GM12892 (cell line): Measurements from ENCODE around the gene HUNK.

Source experiments
- DNase-seq: peaks from one replicate; pipeline ENCODE4 v3.0.0; 2011; ENCODE audit not compliant: insufficient read length
- FAIRE-seq: peaks from 2 replicates; lab custom pipeline; 2011; peaks lifted over from hg19 to GRCh38; lab: Jason Lieb, UNC
- POLR2A ChIP-seq: IDR thresholded peaks from 2 replicates; pipeline ENCODE4 v1.6.1; 2011; ENCODE audit warnings: low read depth, low read length, control low read depth
- POLR2AphosphoS5 ChIP-seq: IDR thresholded peaks from 2 replicates; pipeline ENCODE4 v1.6.1; 2011; ENCODE audit warnings: low read depth, low read length, control low read depth
- TAF1 ChIP-seq: IDR thresholded peaks from 2 replicates; pipeline ENCODE4 v1.6.1; 2011; ENCODE audit warnings: low read depth, mild to moderate bottlenecking, control low read depth, low read length, borderline replicate concordance

HUNK gene

DNA sequence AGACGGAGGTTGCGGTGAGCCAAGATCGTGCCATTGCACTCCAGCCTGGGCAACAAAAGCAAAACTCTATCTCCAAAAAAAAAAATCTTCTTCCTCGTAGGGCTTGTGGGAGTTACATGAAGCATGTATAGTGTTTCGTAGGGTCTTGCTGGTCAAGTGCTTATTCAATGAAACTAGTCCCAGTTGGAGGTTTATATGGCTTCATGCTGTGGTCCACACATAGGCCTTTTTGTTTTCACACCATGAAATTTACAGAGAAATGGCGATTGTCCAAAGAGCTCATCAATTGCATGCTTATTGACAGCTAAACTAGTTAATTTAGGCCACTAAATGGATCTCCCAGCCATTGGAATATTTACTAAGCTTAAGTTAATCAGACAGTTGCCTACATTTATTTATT, 29.6 kb downstream of the HUNK start:
- FAIRE-seq: no peak
- TF ChIP-seq POLR2A (no peak), POLR2AphosphoS5 (no peak), TAF1 (no peak)
- no peak for DNase-seq

DNA sequence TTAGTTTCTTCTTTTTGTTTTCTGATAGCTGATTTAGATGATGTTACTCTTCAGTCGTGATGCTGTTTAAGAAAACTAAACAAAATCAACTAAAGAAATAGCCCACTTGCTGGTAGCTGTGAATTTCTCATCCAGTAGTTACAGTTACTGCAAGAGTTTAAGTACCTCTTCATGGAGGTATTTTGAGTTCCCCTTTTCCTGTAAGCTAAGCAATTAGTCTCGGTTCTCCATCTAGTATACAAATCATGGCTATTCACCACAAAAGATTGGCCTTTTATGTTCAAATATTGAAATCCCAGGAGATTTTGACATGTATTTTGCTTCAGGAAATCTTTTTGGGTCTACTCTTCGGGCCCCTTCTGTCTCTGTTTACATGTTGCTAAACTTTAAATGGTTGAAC, 31.1 kb downstream of the HUNK start:
- FAIRE-seq (no peak), DNase-seq (no peak)
- no peak for TF ChIP-seq POLR2AphosphoS5
- no peak for TF ChIP-seq POLR2A
- TF ChIP-seq TAF1: no peak

DNA sequence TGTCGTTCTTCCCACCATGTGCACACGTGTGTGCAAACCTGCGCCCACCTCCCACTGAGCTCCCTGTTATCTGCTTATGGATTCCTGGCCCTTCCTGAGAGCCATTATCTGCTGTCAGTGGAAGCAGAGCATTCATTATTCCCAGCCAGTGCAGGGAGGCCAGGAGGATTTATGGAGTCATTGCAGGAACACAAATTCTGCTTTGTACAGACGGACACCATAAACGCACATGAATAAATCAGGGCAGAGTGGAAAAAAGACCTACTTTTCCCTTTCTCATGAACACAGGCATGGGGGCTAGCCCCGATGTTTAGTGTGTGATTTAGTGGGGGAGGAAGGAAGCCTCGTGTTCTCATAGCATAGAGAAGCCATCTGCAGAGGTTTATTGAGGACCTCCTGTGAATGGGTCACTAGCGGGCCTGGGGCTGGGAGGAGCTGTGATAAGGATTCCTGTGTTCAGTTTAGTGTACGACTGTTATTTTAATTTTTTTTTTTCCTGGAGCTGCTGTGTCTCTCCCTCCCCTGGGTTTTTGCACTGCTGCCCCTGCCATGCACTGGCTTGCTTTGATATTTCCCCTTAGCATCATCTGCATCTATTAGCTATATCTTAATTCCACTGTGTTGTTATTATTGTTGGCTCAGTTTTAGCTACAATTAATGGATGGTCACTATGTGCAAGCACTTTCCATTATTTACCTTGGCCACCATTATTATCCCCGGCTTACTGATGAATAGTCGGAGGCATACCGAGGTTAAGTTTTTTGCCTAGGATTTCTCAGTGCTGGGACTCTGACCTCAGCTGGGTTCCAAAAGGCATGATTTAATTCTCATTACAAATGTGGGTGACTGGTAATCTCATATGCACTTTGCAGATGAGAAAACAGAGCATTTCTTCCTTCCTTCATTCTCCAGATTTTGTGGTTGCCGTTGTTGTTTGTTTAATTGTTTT, 33.0 kb downstream of the HUNK start:
- DNase-seq (no peak), FAIRE-seq (no peak)
- TF ChIP-seq POLR2AphosphoS5 (no peak), TAF1 (no peak), POLR2A (no peak)

DNA sequence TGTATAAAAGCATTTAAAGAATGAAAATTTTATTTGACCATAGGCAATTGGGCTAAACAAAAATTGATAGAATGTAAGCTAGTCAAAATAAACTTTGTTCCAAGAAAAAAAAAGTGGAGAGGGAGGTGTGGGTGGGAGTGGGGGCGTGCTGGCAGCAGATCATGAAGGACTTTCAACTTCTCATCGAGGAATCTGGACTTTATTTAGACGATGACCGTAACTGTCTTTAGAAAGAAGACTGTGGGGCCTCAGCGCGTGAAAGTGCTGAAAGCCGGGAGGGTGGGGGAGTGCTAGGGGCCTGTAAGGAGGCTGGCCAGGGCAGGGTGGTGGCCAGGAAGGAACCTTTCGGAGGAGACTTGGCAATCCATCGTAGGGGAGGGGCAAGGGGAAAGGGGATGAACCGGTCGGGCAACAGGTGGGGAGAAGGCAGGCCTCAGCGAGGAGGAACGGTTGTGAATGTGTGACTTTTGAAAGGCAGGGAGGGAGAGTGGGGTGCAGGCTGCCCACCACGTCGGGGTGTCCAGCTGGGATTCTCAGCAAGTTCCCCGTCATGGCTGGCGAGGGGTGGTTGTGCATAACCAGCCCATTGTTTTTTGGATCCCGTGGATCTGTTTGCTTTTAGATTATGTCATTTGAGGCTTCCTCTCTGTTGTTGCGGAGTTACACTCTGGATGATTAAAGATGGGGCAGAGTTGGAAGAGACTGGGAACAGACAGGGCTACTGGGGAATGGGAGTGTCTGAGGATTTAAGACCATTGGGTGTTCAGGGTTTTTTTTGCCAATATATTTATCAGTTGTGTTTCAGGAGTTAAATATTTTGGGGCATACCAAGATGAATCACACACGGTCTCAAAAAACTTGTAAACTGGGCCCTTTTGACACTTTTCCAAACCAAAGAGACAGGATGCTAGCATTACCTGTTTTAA, 35.5 kb downstream of the HUNK start:
- TF ChIP-seq POLR2AphosphoS5 (no peak), POLR2A (no peak), TAF1 (no peak)
- DNase-seq (no peak), FAIRE-seq (no peak)

DNA sequence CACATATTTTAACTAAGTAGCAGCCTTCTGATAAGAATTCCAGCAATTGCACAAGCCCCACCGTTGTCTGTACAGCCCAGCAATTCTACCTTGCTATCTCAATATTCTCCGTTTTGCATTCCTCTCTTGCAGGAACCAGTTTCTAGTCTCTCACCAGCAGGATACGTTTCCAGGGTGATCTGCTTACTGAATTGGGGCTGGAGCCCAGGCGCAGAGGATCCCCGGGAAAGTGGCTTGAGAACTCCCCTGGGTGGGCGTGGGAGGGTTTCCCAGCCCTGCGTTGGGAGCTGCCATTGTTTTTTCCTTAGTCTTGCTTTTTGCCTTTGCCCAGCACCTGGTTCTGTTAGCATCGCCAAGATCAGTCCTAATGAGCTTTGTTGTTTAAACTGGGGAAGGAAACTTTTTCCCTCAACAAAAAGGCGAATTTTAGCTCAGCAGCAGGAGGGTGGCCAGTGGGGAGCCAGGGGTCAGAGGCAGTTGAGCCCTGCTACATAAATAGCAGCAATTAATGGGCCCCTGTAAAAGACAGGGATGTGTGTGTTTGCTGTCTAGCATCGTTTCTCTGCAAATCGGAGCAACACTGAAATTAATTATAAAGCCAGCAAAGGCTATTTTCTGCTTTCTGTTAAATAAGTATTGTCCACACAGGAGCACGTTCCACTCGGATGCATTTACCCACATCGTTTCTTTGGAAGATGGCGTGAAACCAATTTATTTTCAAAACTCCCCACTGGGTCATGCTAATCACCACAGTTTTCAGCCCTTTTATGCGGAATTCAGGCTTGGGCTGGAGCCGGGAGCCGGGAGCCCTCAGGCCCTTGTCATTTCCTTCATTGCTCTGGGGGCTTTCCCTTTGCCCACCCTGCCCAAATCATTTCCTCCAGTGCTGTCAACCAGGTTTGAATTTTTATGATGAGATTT, 36.6 kb downstream of the HUNK start:
- DNase-seq (no peak), FAIRE-seq (no peak)
- TF ChIP-seq POLR2AphosphoS5: no peak
- no peak for TF ChIP-seq POLR2A
- no peak for TF ChIP-seq TAF1

DNA sequence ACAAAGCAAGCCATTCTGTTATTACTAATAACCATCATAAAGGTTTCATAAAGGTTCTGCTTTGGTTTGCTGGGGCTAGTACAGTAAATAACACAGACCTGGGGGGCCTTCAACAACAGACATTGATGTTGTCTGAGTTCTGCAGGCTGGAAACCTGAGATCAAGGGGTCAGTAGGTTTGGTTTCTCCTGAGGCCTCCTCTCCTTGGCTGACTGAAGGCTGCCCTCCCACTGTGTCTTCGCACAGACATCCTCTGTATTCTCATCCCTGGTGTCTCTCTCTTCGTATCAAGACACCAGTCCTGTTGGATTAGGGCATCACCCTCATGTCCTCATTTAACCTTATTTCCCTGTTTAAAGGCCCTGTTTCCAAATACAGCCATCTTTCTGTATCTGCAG, 37.3 kb downstream of the HUNK start:
- DNase-seq (no peak), FAIRE-seq (no peak)
- TF ChIP-seq POLR2A (no peak), POLR2AphosphoS5 (no peak), TAF1 (no peak)

DNA sequence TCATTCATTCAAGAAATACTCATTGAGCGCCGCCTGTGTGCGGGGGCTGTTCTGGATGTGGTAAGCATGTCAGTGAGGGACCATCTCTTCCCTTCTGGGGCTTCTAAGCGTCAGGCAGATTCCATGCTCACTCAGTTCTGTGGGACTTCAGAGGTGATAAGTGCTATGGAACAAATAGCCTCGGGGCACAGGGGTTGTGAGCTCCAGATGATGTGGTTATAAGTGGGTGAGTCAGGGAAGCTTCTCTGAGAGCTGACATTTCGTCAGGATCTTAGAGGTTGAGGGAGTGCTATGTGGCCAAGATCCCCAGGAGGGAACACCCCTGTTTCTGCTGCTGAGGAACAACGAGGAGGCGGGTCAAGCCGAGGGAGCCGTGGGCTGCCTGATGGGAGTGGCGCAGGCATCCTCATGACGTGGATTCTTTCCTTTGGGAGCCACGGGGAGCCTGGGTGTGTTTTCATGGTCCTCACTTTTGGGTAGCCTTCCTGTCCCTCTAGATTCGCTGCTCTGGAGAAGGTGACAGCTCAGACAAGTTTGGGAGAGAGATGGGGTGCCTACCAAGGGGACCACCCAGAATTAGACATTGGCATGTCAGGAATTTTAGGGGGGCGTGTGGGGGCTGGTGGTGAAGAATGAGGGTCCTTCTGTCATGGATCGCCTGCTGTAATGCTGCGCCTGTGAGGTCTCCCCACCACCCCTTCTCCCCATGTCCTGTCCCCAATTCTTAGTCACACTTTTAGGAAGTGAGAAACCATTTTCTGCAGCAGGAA, 38.5 kb downstream of the HUNK start:
- DNase-seq (no peak), FAIRE-seq (no peak)
- no peak for TF ChIP-seq POLR2AphosphoS5
- no peak for TF ChIP-seq TAF1
- TF ChIP-seq POLR2A: no peak

DNA sequence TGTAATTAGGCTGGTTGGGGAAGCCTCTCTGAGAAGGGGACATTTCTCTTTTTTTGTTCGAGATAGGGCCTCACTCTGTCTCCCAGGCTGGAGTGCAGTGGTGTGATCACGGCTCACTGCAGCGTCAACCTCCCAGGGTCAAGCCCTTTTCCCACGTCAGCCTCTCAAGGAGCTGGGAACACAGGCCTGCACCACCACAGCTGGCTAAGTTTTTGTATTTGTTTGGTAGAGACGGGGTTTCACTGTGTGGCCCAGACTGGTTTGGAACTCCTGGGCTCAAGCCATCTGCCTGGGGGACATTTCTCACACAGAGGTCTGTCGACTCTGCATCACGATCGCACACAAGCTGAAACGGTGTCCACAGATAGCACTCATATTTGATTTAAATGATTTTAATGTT, 39.7 kb downstream of the HUNK start:
- FAIRE-seq (no peak), DNase-seq (no peak)
- TF ChIP-seq TAF1 (no peak), POLR2A (no peak), POLR2AphosphoS5 (no peak)

DNA sequence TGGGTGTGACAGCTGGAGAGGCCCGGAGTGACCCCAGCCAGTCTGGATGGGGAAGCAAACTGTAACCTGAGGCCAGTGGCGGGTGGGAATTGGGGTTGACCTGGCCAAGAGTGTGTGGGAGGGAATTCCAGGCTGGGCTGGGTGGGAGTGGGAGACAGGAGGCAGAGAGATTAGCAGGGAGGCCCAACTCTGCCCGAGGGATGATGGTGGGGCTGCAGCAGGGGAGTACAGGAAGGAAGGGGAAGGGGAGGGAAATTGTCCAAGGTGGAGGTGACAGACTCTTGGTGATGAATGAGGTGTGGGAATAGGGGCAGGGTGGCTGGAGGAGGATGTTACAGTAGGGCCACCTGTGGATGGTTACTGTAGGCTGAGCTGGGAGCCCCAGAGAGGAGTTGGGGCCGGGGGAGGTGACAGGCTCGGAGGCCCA, 40.4 kb downstream of the HUNK start:
- TF ChIP-seq POLR2A (no peak), TAF1 (no peak), POLR2AphosphoS5 (no peak)
- no peak for DNase-seq
- FAIRE-seq: no peak

DNA sequence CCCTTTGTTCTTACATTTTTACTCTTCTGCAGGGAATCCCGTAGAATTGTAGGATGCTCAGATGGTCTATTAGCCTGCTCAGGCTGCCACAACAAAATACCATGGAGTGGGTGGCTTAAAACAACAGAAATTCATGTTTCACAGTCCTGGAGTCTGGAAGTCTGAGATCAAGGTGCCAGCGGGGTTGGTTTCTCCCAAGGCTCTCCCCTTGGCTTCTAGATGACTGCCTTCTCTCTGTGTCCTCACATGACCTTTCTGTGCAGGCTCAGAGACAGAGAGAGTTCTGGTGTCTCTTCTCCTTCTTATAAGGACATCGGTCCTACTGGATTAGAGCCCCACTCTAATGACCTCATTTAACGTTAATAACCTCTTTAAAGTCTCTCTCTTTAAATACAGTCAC, 41.7 kb downstream of the HUNK start:
- FAIRE-seq (no peak), DNase-seq (no peak)
- TF ChIP-seq POLR2A: no peak
- TF ChIP-seq TAF1: no peak
